ENCODE data around the gene TMEM60. TPM values are rescaled to one million over a fixed set of nuclear protein-coding genes. Genes with fewer than 3 reads are reported as not detected.

TMEM60 gene
- total and polyA plus RNA-seq, 10 of the 15 experiments (the other 5 are each of a cell fraction or from before 2014, with no cell fraction given): 13.2 to 94.2 (median 30.2) TPM

GRCh38 chr7:77825131-77825530 lies 26.9 kb upstream of the TMEM60 start (continued):
- TF ChIP-seq ZNF687 (IDR thresholded peaks at IDR 0.05): no peak
- TF ChIP-seq ZNF24 (IDR thresholded peaks at IDR 0.05): no peak
- TF ChIP-seq, protein P1, sequence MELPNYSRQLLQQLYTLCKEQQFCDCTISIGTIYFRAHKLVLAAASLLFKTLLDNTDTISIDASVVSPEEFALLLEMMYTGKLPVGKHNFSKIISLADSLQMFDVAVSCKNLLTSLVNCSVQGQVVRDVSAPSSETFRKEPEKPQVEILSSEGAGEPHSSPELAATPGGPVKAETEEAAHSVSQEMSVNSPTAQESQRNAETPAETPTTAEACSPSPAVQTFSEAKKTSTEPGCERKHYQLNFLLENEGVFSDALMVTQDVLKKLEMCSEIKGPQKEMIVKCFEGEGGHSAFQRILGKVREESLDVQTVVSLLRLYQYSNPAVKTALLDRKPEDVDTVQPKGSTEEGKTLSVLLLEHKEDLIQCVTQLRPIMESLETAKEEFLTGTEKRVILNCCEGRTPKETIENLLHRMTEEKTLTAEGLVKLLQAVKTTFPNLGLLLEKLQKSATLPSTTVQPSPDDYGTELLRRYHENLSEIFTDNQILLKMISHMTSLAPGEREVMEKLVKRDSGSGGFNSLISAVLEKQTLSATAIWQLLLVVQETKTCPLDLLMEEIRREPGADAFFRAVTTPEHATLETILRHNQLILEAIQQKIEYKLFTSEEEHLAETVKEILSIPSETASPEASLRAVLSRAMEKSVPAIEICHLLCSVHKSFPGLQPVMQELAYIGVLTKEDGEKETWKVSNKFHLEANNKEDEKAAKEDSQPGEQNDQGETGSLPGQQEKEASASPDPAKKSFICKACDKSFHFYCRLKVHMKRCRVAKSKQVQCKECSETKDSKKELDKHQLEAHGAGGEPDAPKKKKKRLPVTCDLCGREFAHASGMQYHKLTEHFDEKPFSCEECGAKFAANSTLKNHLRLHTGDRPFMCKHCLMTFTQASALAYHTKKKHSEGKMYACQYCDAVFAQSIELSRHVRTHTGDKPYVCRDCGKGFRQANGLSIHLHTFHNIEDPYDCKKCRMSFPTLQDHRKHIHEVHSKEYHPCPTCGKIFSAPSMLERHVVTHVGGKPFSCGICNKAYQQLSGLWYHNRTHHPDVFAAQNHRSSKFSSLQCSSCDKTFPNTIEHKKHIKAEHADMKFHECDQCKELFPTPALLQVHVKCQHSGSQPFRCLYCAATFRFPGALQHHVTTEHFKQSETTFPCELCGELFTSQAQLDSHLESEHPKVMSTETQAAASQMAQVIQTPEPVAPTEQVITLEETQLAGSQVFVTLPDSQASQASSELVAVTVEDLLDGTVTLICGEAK (IDR thresholded peaks at IDR 0.05; ENCODE audit: borderline replicate concordance): no peak
